BJ (cell line): Measurements from ENCODE around the gene ZIM2. TPM values are rescaled to one million over a fixed set of nuclear protein-coding genes. Genes with fewer than 3 reads are reported as not detected.

Source experiments
- CTCF ChIA-PET: fragments of 350-600 bp; formaldehyde crosslinking; extraction: SDS; loops from one replicate; lab custom pipeline; 2021; ENCODE audit warnings: antibody characterized with exemption, inconsistent platforms; lab: Yijun Ruan, JAX
- POLR2A ChIA-PET: fragments of 300-600 bp; sonication (Branson Sonifier 250); formaldehyde crosslinking; extraction: SDS; loops from one replicate; lab custom pipeline; 2021; ENCODE audit warnings: antibody characterized with exemption; lab: Charles Lee
- DNase-seq: peaks from one replicate; pipeline ENCODE4 v3.0.0-alpha.2; 2011; ENCODE audit warnings: low read depth
- H3K27me3 ChIP-seq: 2 replicates; pipeline ENCODE4 v1.6.0; 2011; ENCODE audit warnings: low read length; ENCODE audit not compliant: control insufficient read depth, insufficient read depth
- H3K36me3 ChIP-seq: 2 replicates; pipeline ENCODE4 v1.5.1; 2011; ENCODE audit warnings: low read length; ENCODE audit not compliant: control insufficient read depth, insufficient read depth
- H3K4me3 ChIP-seq: 2 replicates; pipeline ENCODE4 v1.5.1; 2011; ENCODE audit warnings: low read depth, mild to moderate bottlenecking, control low read depth, low read length
- CTCF ChIP-seq: IDR thresholded peaks from 2 replicates; pipeline ENCODE4 v1.5.1; 2011; ENCODE audit warnings: low read depth, mild to moderate bottlenecking, control low read depth, inconsistent platforms, low read length, moderate library complexity; ENCODE audit not compliant: insufficient read depth
- polyA minus RNA-seq: library from RNA; depleted of rRNA, polyadenylated mRNA; stranded (reverse); fragments of >200 nt; gene quantifications from 2 replicates; pipeline ENCODE4 v1.2.3, GENCODE V29; 2011; rRNA and poly(A)+ RNA removed
- polyA plus RNA-seq: library from polyadenylated mRNA; depleted of rRNA; stranded (reverse); fragments of >200 nt; gene quantifications from 2 replicates; pipeline ENCODE4 v1.2.3, GENCODE V29; 2011; rRNA removed

Gene ZIM2
- polyA plus RNA-seq (not detected in 2 replicates), polyA minus RNA-seq (not detected in 2 replicates)

GRCh38 chr19:56840451-56841192 is at the start of gene ZIM2, which contains the start of gene PEG3:
Gene ZIM2, minus strand, starts transcription at chr19:56840726. Its CDS starts 16,449 bp downstream, at chr19:56824277.
Gene PEG3, minus strand, starts transcription at chr19:56840726. Its CDS starts 16,071 bp downstream, at chr19:56824655.
- no peaks in the 10 kb centered on the region for H3K27me3 ChIP-seq
- no peak within 1 kb of the TSS for H3K4me3 ChIP-seq
- CTCF ChIA-PET = no interaction called here
- POLR2A ChIA-PET = no interaction called here
- no peak for TF ChIP-seq CTCF
- DNase-seq = no peak
- no peaks in the 10 kb centered on the region for H3K36me3 ChIP-seq

DNA sequence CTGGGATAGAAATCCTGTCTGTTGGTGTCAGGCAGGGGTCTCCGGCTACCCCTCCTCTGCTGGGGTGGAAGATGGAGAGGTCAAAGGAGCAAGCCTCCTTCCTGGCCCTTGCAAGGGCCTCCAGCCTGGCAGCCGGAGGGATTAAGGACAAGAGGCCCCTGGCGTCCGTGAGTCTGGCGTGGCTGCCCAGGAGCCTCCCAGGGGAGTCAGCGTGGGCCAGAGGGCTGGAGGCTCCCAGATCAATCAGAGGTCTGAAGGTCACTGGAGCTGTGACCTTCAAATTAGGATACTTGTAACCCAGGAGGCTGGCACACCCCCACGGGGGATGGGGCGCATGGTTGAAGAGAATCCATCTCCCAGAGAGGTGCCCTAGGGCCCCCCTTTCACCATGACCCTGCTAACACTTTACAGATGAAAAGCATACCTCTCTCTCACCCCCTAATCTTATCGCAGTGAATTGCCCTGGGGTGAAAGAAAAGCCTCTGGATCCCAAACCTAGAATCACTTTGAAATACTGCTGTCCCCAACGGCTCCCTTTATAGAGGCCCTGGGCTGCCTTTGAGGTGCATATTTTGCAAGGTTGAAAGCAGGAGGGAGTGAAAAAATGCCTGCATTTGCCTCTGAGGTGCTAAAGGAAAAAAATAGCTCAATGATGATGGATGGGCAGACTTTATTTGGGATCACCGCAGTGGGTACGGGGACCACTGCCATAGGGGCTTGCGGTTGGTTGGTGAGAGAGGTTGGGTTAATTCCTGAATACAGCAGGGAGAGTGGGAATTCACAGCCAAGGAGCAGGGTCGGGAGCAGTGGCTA is 44.9 kb upstream of the ZIM2 start:
- POLR2A ChIA-PET = no interaction called here
- DNase-seq = no peak
- CTCF ChIA-PET = no interaction called here
- H3K27me3 ChIP-seq = no peaks in the 10 kb centered on the region
- no peak for TF ChIP-seq CTCF
- no peaks in the 10 kb centered on the region for H3K36me3 ChIP-seq
- H3K4me3 ChIP-seq = no peak overlapping the region

DNA sequence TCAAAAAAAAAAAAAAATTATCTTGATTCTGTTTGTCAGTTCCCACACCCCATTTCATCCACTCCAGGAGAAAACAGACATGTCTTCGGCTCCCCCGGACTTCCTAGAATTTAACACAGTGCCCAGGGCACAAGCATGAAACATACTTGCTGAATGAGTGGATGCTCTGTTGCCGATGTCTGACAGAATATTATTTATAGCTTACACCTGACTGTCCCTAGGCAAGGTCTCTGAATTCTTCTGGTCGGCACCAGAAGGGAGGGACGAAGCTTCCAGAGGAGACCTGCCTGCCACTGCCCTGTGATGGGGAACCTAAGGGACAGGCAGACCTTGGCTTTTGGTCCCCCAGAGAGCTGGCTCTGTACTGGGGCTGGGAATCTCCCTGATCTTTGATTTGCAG is 43.9 kb upstream of the ZIM2 start:
- Histone ChIP-seq H3K27me3 (no peaks in the 10 kb centered on the region), H3K36me3 (no peaks in the 10 kb centered on the region), H3K4me3 (no peak overlapping the region)
- DNase-seq = no peak
- TF ChIP-seq CTCF = no peak
- ChIA-PET CTCF (interaction anchor here (0.7 kb wide), 1 partner anchor 113 kb away, joined by 3 read pairs; no protein-coding TSS in a partner anchor), POLR2A (no interaction called here)

GRCh38 chr19:56880592-56881190 is 40.2 kb upstream of the ZIM2 start:
- CTCF ChIA-PET = no interaction called here
- Histone ChIP-seq H3K27me3 (no peaks in the 10 kb centered on the region), H3K4me3 (no peak overlapping the region), H3K36me3 (no peaks in the 10 kb centered on the region)
- POLR2A ChIA-PET = no interaction called here
- DNase-seq = no peak
- no peak for TF ChIP-seq CTCF

- no peaks in the 10 kb centered on the region for H3K27me3 ChIP-seq
- no peak for TF ChIP-seq CTCF
- no peaks in the 10 kb centered on the region for H3K36me3 ChIP-seq
- CTCF ChIA-PET = no interaction called here
- no peak overlapping the region for H3K4me3 ChIP-seq
- no peak for DNase-seq
- POLR2A ChIA-PET = no interaction called here
These were observed 36.7 kb upstream of the ZIM2 start for GRCh38 chr19:56877069-56877715.
